SHP77 treated with DMSO at 0.1 percent for 48 hours (cell line): Measurements from ENCODE around the gene POLK.
"Not testable (repeated sequence)": the region's sequence is repeated elsewhere in the genome, so short reads cannot be mapped to it uniquely, and the experiment has no call there.

Experiments used
- DNase-seq: peaks from one replicate; lab custom pipeline; 2025; lab: John Stamatoyannopoulos, UW

Gene POLK

DNA sequence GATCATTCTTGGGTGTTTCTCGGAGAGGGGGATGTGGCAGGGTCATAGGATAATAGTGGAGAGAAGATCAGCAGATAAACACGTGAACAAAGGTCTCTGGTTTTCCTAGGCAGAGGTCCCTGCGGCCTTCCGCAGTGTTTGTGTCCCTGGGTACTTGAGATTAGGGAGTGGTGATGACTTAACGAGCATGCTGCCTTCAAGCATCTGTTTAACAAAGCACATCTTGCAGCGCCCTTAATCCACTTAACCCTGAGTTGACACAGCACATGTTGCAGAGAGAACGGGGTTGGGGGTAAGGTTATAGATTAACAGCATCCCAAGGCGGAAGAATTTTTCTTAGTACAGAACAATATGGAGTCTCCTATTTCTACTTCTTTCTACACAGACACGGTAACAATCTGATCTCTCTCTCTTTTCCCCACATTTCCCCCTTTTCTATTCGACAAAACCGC, 99.2 kb downstream of the POLK start:
- not testable (repeated sequence) for DNase-seq

DNA sequence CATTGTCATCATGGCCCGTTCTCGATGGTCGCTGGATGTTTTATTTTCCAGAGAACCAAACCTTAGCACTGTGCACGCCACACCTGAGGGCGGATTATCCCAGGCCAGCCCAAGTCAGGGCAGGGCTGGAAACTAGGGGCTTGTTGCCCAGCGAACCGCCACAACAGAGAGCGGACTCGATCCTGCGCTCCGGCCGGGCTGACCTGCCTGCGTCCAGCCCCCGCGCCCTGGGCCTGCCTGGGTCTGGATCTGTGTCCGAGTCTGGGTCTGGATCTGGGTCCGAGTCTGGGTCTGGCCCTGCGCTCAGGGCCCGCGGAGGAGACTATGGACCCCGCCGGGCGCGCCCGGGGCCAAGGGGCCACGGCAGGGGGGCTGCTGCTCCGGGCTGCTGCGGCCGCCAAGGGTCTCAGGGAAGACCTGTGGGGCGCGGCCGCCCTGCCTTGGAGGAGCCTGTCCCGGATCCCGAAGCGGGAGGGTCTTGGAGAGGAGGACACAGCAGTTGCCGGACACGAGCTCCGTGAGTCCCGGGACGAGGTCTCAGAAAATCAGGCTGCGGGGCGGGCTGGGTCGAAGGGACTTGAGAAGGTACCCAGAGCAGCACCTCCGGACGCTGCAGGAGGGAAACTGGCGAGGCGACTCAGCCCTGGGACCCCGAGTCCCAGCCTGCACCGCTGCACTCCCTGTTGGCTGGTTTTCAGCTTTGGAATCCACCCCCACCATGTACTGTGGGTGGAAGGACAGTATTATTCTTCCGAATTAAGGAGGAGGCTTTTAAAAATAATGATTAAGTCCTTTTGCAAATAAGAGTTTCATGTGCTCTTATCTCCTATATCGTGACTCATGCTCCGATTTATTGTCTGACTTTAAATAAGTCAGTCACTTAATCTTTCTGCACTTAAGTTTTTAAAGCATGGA, 99.9 kb downstream of the POLK start, which contains the start of gene ANKDD1B:
ANKDD1B (plus strand) TSS at position 143 of the 915 bp plus-strand sequence; CDS start at position 325, 182 bp downstream.
- DNase-seq, result no peak

DNA sequence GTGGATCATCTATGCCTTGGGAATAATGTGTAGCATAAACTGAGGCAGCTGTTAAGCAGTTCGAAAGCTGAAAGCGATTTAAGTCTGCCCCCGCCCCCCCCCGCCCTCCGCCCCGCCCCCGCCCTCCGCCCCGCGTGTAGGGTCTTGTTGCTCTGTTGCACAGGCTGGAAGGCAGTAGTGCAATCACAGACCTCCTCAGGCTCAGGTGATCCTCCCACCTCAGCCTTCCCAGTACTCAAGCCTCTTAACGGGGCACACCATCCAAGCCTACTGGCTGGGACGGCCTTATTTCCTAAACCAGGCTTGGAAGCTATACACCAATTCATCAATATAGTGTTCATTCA, 100.5 kb downstream of the POLK start:
- DNase-seq, result no peak

DNA sequence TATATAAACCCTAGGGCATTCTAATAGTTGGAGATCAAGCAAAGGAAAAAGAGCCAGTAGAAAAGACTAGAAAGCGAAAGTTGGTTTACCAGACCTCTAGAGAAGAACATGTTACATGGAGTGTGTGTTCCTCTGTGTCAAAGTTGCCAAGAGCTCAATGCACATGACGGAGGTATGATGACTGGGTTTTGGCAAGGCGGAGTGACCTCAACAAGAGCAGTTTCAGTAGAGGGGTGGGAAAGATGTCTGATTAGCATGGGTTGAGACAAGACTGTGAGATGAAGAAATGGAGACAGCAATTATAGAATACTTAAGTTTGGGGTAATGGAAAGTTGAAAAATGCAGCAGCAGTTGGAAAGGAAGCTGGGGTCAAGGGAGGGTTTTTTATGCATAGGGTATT, 101.2 kb downstream of the POLK start:
- no peak for DNase-seq

DNA sequence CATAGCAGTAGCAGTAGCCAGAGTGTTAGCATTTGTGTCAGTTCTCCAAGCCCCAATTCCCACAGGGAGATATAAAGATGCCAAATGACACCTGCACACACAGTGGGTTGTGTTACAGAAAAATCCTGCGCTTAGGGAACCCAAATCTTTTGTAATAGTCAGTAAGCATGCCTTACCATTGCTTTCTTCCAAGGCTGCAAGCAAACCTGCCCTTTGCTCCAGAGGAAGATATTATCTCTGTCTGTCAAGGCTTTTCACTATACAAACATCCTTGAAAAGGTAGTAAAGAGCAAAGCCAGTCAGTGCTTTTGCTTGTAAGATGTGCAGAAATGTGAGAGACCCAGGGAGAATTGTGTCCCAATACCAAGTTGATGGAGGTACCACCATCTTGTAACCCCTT, 102.5 kb downstream of the POLK start:
- no peak for DNase-seq

DNA sequence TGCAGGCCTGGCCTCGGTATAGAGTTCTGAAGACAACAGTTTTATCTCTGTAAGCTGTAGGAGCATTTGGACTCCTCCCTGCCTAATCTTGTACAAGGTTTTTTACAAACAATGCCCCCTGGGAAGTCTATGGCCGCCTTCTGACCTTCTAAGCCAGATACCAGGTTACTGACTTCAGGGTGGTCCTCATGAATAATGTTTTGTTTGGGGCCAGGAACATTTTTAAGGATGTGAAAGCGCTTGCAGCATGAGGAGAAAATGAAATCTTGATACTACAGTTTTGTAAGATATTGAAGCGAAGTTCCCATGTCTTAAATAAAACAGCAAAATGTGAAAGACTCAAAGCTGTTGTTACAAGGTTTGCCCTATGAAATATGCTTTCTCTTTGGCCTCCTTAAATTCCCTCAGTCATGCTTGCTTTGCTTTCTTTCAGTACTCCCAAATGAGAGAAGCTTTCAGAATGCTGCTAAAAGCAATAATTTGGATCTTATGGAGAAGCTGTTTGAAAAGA, 104.7 kb downstream of the POLK start:
- no peak for DNase-seq

DNA sequence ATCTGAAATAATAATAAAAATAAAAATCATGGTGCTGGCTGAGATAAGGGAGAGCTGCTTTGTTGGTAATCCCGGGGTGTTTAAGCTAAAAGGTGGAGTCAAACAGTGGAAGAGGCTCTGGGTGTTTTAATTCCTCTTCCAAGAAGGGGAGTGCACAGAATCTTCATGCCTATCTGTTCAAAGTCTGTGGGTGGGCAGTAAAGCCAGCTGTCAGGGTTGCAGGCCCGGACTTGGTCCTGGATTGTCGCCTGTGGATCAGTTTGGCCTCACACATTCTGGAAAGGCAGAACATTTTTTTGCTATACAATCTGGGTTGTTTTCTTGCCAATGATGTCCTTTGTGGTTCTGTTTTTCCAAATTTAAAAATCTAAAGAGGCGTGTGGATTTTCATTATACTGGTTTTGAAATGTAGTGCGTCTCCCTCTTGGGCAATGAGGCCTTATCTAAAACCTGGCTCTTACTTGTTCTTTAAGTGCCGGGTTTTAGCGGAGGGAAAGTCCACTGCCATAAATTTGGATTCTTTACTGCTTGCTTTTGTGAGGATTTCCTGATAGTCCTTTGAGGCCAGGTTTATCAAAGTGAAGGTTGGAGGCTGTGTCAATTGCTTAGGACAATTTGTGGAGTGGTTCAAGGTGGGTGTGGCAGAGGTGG, 105.4 kb downstream of the POLK start:
- DNase-seq, result no peak

DNA sequence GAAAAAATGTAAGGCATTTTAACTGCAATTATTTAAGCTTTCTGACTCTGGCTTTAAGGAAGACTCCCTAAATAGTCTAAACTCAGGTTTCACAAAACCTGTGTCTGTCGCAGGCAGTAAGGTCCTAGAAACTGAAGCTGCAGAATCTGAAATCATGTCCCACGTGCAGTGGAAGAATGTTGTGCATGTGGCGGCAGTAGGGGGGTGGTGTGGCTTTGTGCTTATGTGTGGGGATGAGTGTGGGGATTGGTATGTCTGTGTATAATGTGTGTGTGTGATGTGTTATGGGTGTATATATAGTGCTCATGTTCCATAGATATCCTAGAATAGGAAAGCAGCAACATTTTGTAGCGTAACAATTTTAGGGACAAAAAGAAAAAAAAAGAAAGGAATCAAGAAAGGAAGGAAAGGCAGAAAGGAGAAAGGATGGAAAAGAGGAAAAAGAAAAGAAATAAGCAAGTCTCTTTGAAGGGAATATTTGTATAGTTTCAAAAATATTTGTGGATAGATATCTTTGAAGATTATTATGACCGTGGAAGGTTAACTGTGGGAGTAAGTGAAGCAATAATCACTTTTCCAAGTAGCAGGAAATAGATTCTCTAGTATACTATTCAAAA, 106.2 kb downstream of the POLK start:
- DNase-seq, result no peak

DNA sequence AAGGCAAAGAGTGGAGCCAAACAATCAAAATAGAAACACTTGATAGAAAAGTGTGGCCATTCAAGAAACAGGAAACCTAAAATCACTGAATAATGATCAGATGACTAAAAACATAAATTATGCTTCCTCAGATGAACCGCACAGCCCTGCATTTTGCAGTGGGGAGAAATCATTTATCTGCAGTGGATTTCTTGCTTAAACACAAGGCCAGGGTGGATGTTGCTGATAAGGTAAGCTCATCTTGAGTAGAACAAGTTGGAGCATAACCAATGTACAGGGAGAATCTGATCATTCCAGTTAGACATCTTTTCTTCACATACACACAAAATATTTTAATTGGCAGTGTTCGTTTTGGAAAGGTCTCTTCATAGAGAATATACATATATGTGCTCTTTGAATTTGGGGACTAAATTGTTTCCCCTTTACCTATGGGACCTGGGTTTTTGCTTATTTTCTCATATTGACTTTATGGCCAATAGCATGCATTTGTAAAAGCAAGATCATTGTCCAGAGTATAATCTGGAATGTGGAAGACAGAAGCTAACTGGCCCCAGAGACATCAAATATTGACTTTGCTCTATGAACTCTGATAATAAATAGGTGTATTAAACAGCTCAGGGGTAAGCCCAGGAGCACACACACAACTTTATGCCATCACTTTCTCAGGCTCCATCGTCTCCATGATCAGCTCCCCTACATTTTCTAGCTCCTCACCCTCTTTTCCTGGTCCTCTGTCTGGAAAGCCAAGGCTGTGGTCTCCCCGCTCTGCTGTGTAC, 108.7 kb downstream of the POLK start:
- no peak for DNase-seq

DNA sequence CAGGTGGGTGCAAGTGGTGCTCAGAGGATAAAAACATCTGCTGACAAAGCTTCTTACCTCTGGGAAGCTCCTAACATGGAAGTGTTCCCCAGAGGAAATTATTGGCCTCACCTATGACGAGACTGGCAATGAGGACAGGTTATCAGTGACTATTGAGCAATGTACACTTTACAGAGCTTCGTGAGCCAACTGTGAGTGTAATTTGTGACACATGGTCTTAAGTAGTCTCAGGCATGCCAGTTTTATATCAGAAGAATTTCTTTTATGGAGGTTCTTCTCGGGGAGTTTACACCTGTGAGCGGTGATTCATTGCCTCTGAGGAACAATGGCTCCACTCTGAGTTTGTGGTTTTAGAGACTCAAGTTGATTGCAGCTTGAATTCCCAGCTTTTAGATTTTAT, 110.9 kb downstream of the POLK start:
- no peak for DNase-seq

DNA sequence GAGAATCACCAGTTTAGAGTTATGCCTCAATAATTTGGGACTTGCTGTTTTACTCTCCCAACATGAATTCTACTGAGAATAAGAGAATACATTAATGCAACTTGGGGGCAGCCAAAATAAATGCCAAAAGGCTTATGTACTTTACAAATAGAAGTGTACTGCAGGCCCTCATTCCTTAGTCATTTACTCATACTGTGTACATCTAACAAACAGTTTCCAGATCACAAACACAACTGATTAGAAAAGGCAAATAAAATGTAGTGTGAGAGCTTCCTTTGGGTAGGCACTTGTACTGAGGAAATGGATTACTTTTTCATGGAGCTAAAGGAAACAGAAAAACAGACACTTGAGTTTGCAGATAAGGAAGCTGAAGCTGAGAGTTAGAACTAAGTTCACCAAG, 112.2 kb downstream of the POLK start:
- no peak for DNase-seq

DNA sequence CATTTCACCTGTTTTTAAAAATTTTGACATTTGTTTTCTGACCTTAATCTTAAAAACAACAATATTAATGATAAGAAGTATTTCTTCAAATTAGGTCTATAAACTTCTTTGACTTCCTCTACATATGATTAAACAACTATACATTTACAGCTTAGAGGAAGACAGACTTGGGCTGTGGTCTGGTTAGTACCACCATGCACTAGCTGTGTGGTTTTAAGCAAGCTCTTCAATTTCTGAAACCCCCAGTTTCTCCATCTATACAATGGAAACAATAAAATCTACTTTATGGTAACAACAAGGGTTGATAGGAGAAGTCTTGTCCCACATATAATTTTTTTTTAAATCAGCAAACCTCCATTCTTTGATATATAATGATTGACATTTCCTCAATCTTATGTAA, 115.3 kb downstream of the POLK start:
- no peak for DNase-seq

DNA sequence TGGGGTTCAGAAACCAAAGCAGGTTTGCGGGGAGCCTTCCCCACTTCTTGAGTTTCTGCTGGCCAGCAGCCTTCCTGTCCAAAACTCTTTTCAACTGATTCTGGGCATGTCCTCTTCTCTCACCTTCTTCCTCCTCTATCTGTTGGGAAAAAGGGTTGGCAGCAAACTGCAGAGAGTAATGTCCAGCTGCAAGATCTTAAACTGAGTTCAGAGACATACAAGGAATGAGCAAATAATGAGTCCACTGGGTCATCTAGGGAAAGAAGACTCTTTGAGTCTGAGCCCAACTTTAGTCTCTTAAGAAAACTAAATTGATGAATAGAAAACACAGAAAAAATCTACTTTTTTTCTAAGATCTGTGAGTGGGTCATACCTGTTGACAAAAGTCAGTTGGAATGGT, 116.1 kb downstream of the POLK start:
- no peak for DNase-seq

DNA sequence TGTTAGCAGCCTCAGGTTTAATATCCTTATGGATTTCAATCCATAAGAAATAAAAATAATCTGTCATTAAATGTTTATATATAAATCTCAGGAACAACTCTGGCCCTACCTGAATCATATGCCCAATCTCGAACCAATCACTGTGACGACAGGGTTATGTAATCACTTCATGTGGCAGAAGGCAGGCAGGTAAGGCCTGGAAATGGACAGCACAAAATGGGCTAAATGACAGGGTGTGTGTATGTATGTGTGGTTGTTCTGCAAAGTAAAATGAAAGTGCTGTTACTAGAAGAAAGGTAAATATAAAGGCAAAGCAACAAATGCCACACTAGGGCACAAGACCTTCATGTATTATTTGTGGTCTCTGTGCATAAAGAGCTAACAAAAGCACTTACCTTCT, 119.2 kb downstream of the POLK start:
- no peak for DNase-seq

DNA sequence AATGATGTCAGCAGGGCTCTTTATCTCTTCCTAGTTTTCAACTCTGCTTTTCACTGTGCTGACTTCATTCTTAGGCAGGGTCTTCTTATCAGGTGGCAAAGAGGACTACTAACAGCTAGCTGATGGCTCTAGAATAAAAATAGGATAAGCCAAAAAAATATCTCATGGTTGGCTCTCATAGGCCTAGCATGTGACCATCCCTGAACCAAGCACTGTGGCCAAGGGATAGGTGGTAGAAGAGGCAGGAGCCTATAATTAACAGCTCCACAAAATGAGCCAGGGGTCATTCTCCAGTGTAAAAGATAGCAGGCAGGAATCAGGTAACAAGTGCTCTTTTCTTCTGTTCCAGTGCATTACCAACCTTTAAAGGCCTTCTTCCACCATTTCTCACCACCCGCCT, 120.6 kb downstream of the POLK start:
- DNase-seq, result no peak

DNA sequence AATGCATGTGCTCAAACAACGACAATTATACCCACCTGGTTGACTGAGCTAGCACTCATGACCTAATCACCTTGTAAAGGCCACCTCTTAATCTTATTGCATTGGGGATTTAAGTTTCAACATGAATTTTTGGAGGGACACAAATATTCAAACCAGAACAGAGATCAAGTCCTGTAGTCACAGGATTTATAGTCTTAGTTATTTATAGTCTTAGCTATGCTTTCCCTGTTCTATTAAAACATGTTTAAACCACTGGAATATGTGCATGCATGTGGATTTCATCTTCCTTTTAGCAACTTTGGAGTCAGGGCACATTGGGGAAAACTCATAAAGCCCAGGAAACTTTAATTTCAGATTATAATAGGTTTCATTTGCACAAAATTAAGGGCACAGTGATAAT, 126.3 kb downstream of the POLK start:
- DNase-seq, result no peak

DNA sequence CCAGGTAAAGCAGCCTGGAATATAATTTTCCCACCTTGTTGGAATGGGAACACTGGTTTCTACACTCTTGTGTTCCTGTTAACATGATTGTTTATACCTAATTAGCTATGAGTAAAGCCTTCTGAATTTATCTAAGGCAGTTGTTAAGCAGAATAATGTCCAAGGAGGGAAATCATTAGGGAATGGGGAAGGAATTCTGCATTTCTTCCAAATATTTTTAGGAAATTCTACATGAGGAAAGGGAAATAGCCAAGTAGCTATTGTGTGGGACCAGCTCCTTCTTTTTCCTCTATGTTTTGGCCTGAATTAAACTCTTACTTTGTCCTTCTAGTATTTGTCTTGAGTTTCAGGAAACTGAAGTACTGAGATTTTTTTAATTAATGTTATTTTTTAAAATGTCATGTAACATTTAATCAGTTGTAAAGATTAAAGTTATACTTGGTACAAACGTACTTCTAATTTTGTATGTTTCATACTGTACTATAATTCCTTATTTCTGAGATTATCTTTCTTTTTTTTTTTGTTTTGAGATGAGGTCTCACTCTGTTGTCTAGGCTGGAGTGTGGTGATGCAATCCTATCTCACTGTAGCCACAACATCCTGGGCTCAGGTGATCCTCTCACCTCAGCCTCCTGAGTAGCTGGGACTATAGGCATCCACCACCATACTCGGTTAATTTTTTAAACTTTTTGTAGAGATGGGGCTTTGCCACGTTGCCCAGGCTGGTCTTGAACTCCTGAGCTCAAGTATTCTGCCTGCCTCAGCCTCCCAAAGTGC, 128.0 kb downstream of the POLK start:
- DNase-seq, result no peak

DNA sequence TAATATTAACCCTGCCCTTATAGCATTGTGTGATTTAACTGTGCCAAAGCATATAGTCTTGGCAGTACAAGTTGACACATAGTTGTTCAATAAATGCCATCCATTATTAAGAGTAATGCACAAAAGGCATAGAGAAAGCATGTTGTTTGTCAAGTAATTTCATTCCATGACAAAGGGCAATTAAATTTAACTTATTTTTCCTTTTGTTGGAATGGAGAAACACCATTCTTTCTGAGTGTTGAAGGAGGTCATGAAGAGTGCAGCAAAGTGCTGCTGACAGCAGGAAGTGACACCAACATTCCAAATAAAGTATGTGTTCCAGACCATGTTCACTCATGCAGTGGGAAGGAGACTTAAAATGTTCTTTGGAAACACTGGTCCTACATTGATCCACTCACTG, 128.7 kb downstream of the POLK start:
- DNase-seq, result no peak

DNA sequence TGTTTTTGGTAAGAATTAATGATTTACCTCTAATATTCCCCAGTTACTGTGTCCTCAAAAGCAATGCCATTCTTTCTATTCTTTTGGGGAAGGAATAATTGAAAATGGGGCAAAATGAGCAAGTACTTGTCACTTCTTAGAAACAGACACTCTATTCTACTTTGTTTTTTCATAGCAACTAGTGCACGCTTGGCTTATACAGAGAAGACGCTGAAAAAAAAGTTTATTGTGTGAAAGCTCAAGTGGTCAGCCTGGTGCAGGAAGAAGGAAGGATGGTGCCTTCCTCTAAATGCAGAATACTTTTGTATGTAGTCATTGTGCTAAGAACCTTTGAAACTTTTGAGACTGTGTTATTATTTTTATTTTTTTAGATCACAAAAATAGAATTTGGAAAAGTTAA, 129.1 kb downstream of the POLK start:
- no peak for DNase-seq

DNA sequence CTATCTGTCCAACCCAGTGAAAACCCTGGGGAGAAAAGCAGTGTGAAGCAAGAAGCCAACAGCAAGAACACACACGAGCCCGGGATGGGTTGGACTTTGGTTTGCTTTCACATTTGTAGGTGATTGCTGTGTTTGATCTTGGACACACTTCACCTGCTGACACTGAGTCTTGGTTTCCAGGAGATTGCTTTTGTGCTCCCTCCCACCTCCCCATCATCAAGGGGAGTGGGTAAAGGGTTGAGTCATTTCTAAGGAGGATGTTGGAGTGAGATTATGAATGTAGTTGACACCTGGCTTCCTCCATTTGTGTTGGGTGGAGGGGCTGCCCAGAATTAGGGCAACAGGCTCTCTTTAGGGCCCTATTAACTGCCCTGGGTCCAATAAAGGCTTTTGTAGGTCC, 137.0 kb downstream of the POLK start:
- DNase-seq, result no peak
